Endothelial cell of umbilical vein (primary cell): Measurements from ENCODE around the gene TMEM167A. TPM values are rescaled to one million over a fixed set of nuclear protein-coding genes. Genes with fewer than 3 reads are reported as not detected.
"Not testable (repeated sequence)": the region's sequence is repeated elsewhere in the genome, so short reads cannot be mapped to it uniquely, and the experiment has no call there.

ENCODE experiments used
- BruUV-seq: library from RNA; stranded (reverse); fragments of 400-500 nt; replicated peaks from 2 replicates; lab custom pipeline; 2021; lab: Mats Ljungman, UMichigan
- CTCF ChIA-PET: fragments of 300-600, 350-600 bp; sonication (Branson Sonifier 250); formaldehyde crosslinking; loops from one replicate; lab custom pipeline; 2021; ENCODE audit warnings: antibody characterized with exemption, inconsistent platforms; lab: Charles Lee
- POLR2A ChIA-PET: fragments of 300-600, 350-600 bp; sonication (Branson Sonifier 250); formaldehyde crosslinking; loops from one replicate; lab custom pipeline; 2021; ENCODE audit warnings: antibody characterized with exemption, inconsistent platforms; lab: Charles Lee
- DNase-seq: peaks from one replicate; pipeline ENCODE4 v3.0.0-alpha.2; 2011; ENCODE audit warnings: low read depth, low spot score
- FAIRE-seq: peaks from 2 replicates; lab custom pipeline; 2011; peaks lifted over from hg19 to GRCh38; lab: Jason Lieb, UNC
- H2AFZ ChIP-seq: 2 replicates; pipeline ENCODE4 v1.6.0; 2012; ENCODE audit warnings: low read depth, low read length, control low read depth, inconsistent platforms
- H3K27ac ChIP-seq: 2 replicates; pipeline ENCODE4 v1.5.1; 2011; ENCODE audit warnings: low read depth, mild to moderate bottlenecking, control low read depth, low read length, moderate library complexity; ENCODE audit not compliant: insufficient read depth
- H3K27me3 ChIP-seq, 2 experiments: 2 replicates each; pipeline versions ENCODE4 v1.6.0 to v1.6.1; 2011; ENCODE audit warnings: low read length in 2 of 2, mixed read lengths in 1 of 2; ENCODE audit not compliant: control insufficient read depth in 2 of 2, insufficient read depth in 2 of 2
- H3K36me3 ChIP-seq, 2 experiments: 2 replicates in 1 of 2; 3 replicates in 1 of 2; pipeline ENCODE4 v1.5.1; 2011; ENCODE audit warnings: low read length in 2 of 2, mild to moderate bottlenecking in 1 of 2, moderate library complexity in 1 of 2; ENCODE audit not compliant: control insufficient read depth in 2 of 2, insufficient read depth in 2 of 2; ENCODE audit errors: extremely low read depth in 1 of 2
- H3K4me1 ChIP-seq: 3 replicates; pipeline ENCODE4 v1.5.1; 2011; ENCODE audit warnings: mild to moderate bottlenecking, low read length; ENCODE audit not compliant: control insufficient read depth, insufficient read depth; ENCODE audit errors: extremely low read depth
- H3K4me2 ChIP-seq: 2 replicates; pipeline ENCODE4 v1.6.1; 2011; ENCODE audit warnings: low read length, control low read depth, mixed read lengths; ENCODE audit not compliant: insufficient read depth
- H3K4me3 ChIP-seq, 3 experiments: fragments of 200-600 bp in 1 of 3; sonication (generic), shearing (Covaris generic) in 1 of 3; replicated peaks in 1 of 3; 2 replicates each; pipeline ENCODE4 v1.5.1; 2011 to 2016; ENCODE audit warnings: control low read depth in 3 of 3, low read length in 3 of 3, mild to moderate bottlenecking in 2 of 3, inconsistent platforms in 1 of 3, low read depth in 1 of 3, moderate library complexity in 1 of 3; ENCODE audit not compliant: insufficient read depth in 1 of 3
- H3K79me2 ChIP-seq: 2 replicates; pipeline ENCODE4 v1.6.0; 2012; ENCODE audit warnings: low read length, inconsistent platforms; ENCODE audit not compliant: control insufficient read depth, insufficient read depth
- H3K9ac ChIP-seq: replicated peaks from 2 replicates; pipeline ENCODE3; 2011; ENCODE audit warnings: low read length, control low read depth; ENCODE audit not compliant: insufficient read depth; ENCODE audit errors: extremely low read depth
- H3K9me1 ChIP-seq: replicated peaks from 3 replicates; pipeline ENCODE4 v1.6.0; 2011; ENCODE audit warnings: mild to moderate bottlenecking, low read length; ENCODE audit not compliant: control insufficient read depth, insufficient read depth; ENCODE audit errors: extremely low read depth
- H3K9me3 ChIP-seq: replicated peaks from 2 replicates; pipeline ENCODE4 v1.5.1; 2012; ENCODE audit warnings: low read length, inconsistent platforms; ENCODE audit not compliant: control insufficient read depth, insufficient read depth
- H4K20me1 ChIP-seq: replicated peaks from 2 replicates; pipeline ENCODE3; 2011; ENCODE audit warnings: mild to moderate bottlenecking, low read length; ENCODE audit not compliant: control insufficient read depth, insufficient read depth; ENCODE audit errors: extremely low read depth
- CTCF ChIP-seq, 2 donors: IDR thresholded peaks; 1 replicate in 1 of 2; 2 replicates in 1 of 2; pipeline ENCODE4 v1.5.1; 2011; ENCODE audit warnings: low read length in 2 of 2, mild to moderate bottlenecking in 2 of 2, moderate library complexity in 2 of 2, control low read depth in 1 of 2, inconsistent platforms in 1 of 2, low read depth in 1 of 2; ENCODE audit not compliant: insufficient read depth in 1 of 2; ENCODE audit errors: extremely low read depth in 1 of 2
- EZH2 ChIP-seq: IDR thresholded peaks from 2 replicates; pipeline ENCODE4 v1.6.1; 2012; ENCODE audit warnings: borderline replicate concordance, low read depth, mild to moderate bottlenecking, moderate library complexity, low read length, inconsistent platforms; ENCODE audit not compliant: severe bottlenecking
- FOS ChIP-seq: IDR thresholded peaks from 2 replicates; pipeline ENCODE4 v1.6.1; 2011; ENCODE audit warnings: mild to moderate bottlenecking, low read length, moderate library complexity, borderline replicate concordance; ENCODE audit not compliant: insufficient read depth
- GATA2 ChIP-seq: IDR thresholded peaks from 2 replicates; pipeline ENCODE4 v1.7.0; 2011; ENCODE audit warnings: low read depth, mild to moderate bottlenecking, moderate library complexity, mixed read lengths, low read length; ENCODE audit not compliant: insufficient read length, insufficient read depth
- JUN ChIP-seq: IDR thresholded peaks from 2 replicates; pipeline ENCODE4 v1.6.1; 2011; ENCODE audit warnings: borderline replicate concordance, low read depth; ENCODE audit not compliant: insufficient read length, insufficient read depth
- MAX ChIP-seq: IDR thresholded peaks from 2 replicates; pipeline ENCODE4 v1.6.1; 2011; ENCODE audit not compliant: insufficient read depth, insufficient read length
- MYC ChIP-seq: IDR thresholded peaks from one replicate; pipeline ENCODE4 v1.6.1; 2011; ENCODE audit warnings: mild to moderate bottlenecking, low read depth, low read length
- POLR2A ChIP-seq: IDR thresholded peaks from 2 replicates; pipeline ENCODE4 v1.6.1; 2012; ENCODE audit warnings: low read depth, mild to moderate bottlenecking, control low read depth, low read length
- POLR2AphosphoS5 ChIP-seq: IDR thresholded peaks from 2 replicates; pipeline ENCODE4 v1.6.1; 2012; ENCODE audit warnings: low read depth, mild to moderate bottlenecking, control low read depth, low read length, moderate library complexity; ENCODE audit not compliant: insufficient read depth
- dilution Hi-C: fragments of 300-500 bp; cut with MboI; formaldehyde crosslinking; loops from one replicate; pipeline ENCODE4 v1.15.0; 2019; ENCODE audit warnings: low sequenced_read_pairs; ENCODE audit not compliant: extremely low pct_ligation_motif_present
- intact Hi-C: fragments of 100-400 bp; cut with micrococcal nuclease; formaldehyde crosslinking; loops from one replicate; pipeline ENCODE4 v1.10.0; 2022
- polyA plus RNA-seq, 4 experiments: library from polyadenylated mRNA; depleted of rRNA in 3 of 4; stranded (reverse) in 3 of 4; unstranded in 1 of 4; fragments of >200 nt; gene quantifications; 2 replicates each; pipeline versions ENCODE4 v1.2.1 to v1.2.3, GENCODE V29; 2011 to 2012; ENCODE audit warnings: missing spikeins in 1 of 4
- total RNA-seq: library from RNA; stranded (reverse); gene quantifications from 2 replicates; pipeline ENCODE4 v1.2.3, GENCODE V29; 2021

The TMEM167A gene
- total and polyA plus RNA-seq, 2 donors (not counting 3 experiments of a cell fraction or from before 2014, with no cell fraction given): 20.2 to 64.4 TPM

GRCh38 chr5:83069096-83069799, 7.9 kb downstream of the TMEM167A start:
- BruUV-seq: no TSS peak

GRCh38 chr5:83067377-83067776, 9.8 kb downstream of the TMEM167A start:
- dilution Hi-C loops, FAIRE-seq: not testable (repeated sequence)

More at GRCh38 chr5:83069096-83069799, 7.9 kb downstream of the TMEM167A start:
- peak; percentile 18 for FAIRE-seq
- dilution Hi-C loops: no loop called here
- no peak overlapping the region for H3K27ac ChIP-seq
- H3K9ac ChIP-seq: no peak overlapping the region
- ChIA-PET POLR2A (no interaction called here), CTCF (no interaction called here)
- H3K4me1 ChIP-seq: no peaks in the 10 kb centered on the region
- no peaks in the 10 kb centered on the region for H3K9me1 ChIP-seq
- DNase-seq: no peak
- intact Hi-C loops: no loop called here
- TF ChIP-seq FOS (no peak), POLR2AphosphoS5 (no peak), CTCF (IDR thresholded peaks at IDR 0.05; ENCODE audit: extremely low read depth in 1 of 2, insufficient read depth in 1 of 2, low read depth in 1 of 2, low read length in 2 of 2) (no peak), POLR2A (no peak), MAX (no peak), JUN (no peak), GATA2 (no peak), EZH2 (no peak), MYC (no peak)
- H3K4me2 ChIP-seq: no peak overlapping the region
- peaks cover 11% of the 10 kb centered on the region for H4K20me1 ChIP-seq
- peaks cover 85% of the 10 kb centered on the region for H3K79me2 ChIP-seq
- no peaks in the 10 kb centered on the region for H3K36me3 ChIP-seq
- no peaks in the 10 kb centered on the region for H3K9me3 ChIP-seq
- no peak overlapping the region for H2AFZ ChIP-seq
- H3K4me3 ChIP-seq: no peak overlapping the region
- H3K27me3 ChIP-seq: no peaks in the 10 kb centered on the region

More at GRCh38 chr5:83067377-83067776, 9.8 kb downstream of the TMEM167A start:
- H3K9ac ChIP-seq, H3K36me3 ChIP-seq, BruUV-seq, DNase-seq, H2AFZ ChIP-seq, H3K4me1 ChIP-seq, H3K4me3 ChIP-seq, intact Hi-C loops, H3K9me1 ChIP-seq, POLR2A ChIA-PET, H3K9me3 ChIP-seq, CTCF ChIA-PET, H3K27me3 ChIP-seq, H3K4me2 ChIP-seq, H3K27ac ChIP-seq: not testable (repeated sequence)
- Histone ChIP-seq H3K79me2 (peaks cover 82% of the 10 kb centered on the region), H4K20me1 (peaks cover 14% of the 10 kb centered on the region)
